Measurements from ENCODE around the gene U2AF1L4. TPM values are rescaled to one million over a fixed set of nuclear protein-coding genes. Genes with fewer than 3 reads are reported as not detected.

Gene U2AF1L4
- polyA plus RNA-seq, 1 donor from 2014 or later, result 57.0 TPM

DNA sequence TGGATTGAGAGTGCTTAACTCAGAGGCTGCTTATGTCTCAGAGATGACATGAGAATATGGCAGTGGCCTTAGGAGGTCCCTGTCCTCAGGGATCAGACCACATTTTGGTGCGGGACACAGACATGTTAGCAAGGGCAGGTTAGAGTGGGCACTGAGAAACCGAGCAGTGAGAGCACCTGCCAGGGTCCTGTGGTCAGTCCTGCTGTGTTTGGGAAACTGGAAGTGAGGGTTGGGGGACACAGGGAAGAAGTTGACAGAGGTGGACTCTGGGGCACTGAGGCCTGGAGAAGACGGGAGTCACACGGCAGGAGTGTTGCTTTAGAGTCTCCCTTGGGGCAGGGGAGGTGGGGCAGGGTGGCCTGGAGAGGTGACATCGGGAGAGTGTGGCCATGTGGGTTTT is 10.3 kb downstream of the U2AF1L4 start:
- H3K36me3 ChIP-seq (ENCODE audit: insufficient read depth, low read length), result no peaks in the 10 kb centered on the region
- H3K27ac ChIP-seq (ENCODE audit: low read length), result no peak overlapping the region
- no peak overlapping the region for H3K4me3 ChIP-seq (ENCODE audit: low read length)
- H3K27me3 ChIP-seq (ENCODE audit: insufficient read depth, low read depth, low read length), result no peaks in the 10 kb centered on the region
- H3K9me3 ChIP-seq (ENCODE audit: low read length), result no peaks in the 10 kb centered on the region
- no peaks in the 10 kb centered on the region for H3K79me2 ChIP-seq (replicated peaks; ENCODE audit: insufficient read depth, low read length)
- H3F3A ChIP-seq (ENCODE audit: insufficient read depth, low read length, poor library complexity, severe bottlenecking), result no peaks in the 10 kb centered on the region
- H4K20me1 ChIP-seq (ENCODE audit: insufficient read depth), result no peaks in the 10 kb centered on the region
- TF ChIP-seq SMC3 (conservative IDR thresholded peaks at IDR 0.05; ENCODE audit: poor library complexity) (no peak), TAF1 (IDR thresholded peaks at IDR 0.05; ENCODE audit: low read depth) (no peak), EZH2 (IDR thresholded peaks at IDR 0.05; ENCODE audit: borderline replicate concordance, insufficient read depth, low read length, poor library complexity, severe bottlenecking) (no peak), MXI1 (conservative IDR thresholded peaks at IDR 0.05; ENCODE audit: poor library complexity, severe bottlenecking) (no peak), EP300 (conservative IDR thresholded peaks at IDR 0.05; ENCODE audit: poor library complexity, severe bottlenecking) (no peak), RAD21 (conservative IDR thresholded peaks at IDR 0.05) (no peak)
- TF ChIP-seq, protein P1, sequence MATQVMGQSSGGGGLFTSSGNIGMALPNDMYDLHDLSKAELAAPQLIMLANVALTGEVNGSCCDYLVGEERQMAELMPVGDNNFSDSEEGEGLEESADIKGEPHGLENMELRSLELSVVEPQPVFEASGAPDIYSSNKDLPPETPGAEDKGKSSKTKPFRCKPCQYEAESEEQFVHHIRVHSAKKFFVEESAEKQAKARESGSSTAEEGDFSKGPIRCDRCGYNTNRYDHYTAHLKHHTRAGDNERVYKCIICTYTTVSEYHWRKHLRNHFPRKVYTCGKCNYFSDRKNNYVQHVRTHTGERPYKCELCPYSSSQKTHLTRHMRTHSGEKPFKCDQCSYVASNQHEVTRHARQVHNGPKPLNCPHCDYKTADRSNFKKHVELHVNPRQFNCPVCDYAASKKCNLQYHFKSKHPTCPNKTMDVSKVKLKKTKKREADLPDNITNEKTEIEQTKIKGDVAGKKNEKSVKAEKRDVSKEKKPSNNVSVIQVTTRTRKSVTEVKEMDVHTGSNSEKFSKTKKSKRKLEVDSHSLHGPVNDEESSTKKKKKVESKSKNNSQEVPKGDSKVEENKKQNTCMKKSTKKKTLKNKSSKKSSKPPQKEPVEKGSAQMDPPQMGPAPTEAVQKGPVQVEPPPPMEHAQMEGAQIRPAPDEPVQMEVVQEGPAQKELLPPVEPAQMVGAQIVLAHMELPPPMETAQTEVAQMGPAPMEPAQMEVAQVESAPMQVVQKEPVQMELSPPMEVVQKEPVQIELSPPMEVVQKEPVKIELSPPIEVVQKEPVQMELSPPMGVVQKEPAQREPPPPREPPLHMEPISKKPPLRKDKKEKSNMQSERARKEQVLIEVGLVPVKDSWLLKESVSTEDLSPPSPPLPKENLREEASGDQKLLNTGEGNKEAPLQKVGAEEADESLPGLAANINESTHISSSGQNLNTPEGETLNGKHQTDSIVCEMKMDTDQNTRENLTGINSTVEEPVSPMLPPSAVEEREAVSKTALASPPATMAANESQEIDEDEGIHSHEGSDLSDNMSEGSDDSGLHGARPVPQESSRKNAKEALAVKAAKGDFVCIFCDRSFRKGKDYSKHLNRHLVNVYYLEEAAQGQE (IDR thresholded peaks at IDR 0.05; ENCODE audit: borderline replicate concordance), result no peak
- TF ChIP-seq, protein P2, sequence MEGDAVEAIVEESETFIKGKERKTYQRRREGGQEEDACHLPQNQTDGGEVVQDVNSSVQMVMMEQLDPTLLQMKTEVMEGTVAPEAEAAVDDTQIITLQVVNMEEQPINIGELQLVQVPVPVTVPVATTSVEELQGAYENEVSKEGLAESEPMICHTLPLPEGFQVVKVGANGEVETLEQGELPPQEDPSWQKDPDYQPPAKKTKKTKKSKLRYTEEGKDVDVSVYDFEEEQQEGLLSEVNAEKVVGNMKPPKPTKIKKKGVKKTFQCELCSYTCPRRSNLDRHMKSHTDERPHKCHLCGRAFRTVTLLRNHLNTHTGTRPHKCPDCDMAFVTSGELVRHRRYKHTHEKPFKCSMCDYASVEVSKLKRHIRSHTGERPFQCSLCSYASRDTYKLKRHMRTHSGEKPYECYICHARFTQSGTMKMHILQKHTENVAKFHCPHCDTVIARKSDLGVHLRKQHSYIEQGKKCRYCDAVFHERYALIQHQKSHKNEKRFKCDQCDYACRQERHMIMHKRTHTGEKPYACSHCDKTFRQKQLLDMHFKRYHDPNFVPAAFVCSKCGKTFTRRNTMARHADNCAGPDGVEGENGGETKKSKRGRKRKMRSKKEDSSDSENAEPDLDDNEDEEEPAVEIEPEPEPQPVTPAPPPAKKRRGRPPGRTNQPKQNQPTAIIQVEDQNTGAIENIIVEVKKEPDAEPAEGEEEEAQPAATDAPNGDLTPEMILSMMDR (IDR thresholded peaks at IDR 0.05; ENCODE audit: poor library complexity, severe bottlenecking), result no peak
- no peak overlapping the region for H3K4me2 ChIP-seq (ENCODE audit: low read length)
- H2AFZ ChIP-seq (ENCODE audit: low read depth, low read length), result no peak overlapping the region
- no peak overlapping the region for H3K9ac ChIP-seq (ENCODE audit: low read length)
- H3K9me2 ChIP-seq (ENCODE audit: insufficient read depth, low read length), result no peaks in the 10 kb centered on the region

- TF ChIP-seq, protein P1 (IDR thresholded peaks at IDR 0.05; ENCODE audit: borderline replicate concordance), result no peak
- no peak for TF ChIP-seq MXI1 (conservative IDR thresholded peaks at IDR 0.05; ENCODE audit: poor library complexity, severe bottlenecking)
- no peak for TF ChIP-seq RAD21 (conservative IDR thresholded peaks at IDR 0.05)
- TF ChIP-seq POLR2AphosphoS5 (IDR thresholded peaks at IDR 0.05), result no peak
- no peak for TF ChIP-seq EP300 (conservative IDR thresholded peaks at IDR 0.05; ENCODE audit: poor library complexity, severe bottlenecking)
- TF ChIP-seq SMC3 (conservative IDR thresholded peaks at IDR 0.05; ENCODE audit: poor library complexity), result no peak
- TF ChIP-seq EZH2 (IDR thresholded peaks at IDR 0.05; ENCODE audit: borderline replicate concordance, insufficient read depth, low read length, poor library complexity, severe bottlenecking), result no peak
- no peaks in the 10 kb centered on the region for H3K9me2 ChIP-seq (ENCODE audit: insufficient read depth, low read length)
- no peak overlapping the region for H3K4me2 ChIP-seq (ENCODE audit: low read length)
- H3K9ac ChIP-seq (ENCODE audit: low read length), result no peak overlapping the region
- H3F3A ChIP-seq (ENCODE audit: insufficient read depth, low read length, poor library complexity, severe bottlenecking), result no peaks in the 10 kb centered on the region
- H3K36me3 ChIP-seq (ENCODE audit: insufficient read depth, low read length), result no peaks in the 10 kb centered on the region
- H4K20me1 ChIP-seq (ENCODE audit: insufficient read depth), result no peaks in the 10 kb centered on the region
- no peak overlapping the region for H3K27ac ChIP-seq (ENCODE audit: low read length)
- no peaks in the 10 kb centered on the region for H3K9me3 ChIP-seq (ENCODE audit: low read length)
- H2AFZ ChIP-seq (ENCODE audit: low read depth, low read length), result no peak overlapping the region
- no peaks in the 10 kb centered on the region for H3K79me2 ChIP-seq (replicated peaks; ENCODE audit: insufficient read depth, low read length)
- no peak overlapping the region for H3K4me3 ChIP-seq (ENCODE audit: low read length)
- no peaks in the 10 kb centered on the region for H3K27me3 ChIP-seq (ENCODE audit: insufficient read depth, low read depth, low read length)
Measured at GRCh38 chr19:35734273-35734672, 10.9 kb downstream of the U2AF1L4 start.
